Measurements from ENCODE around the gene SIX2. TPM values are rescaled to one million over a fixed set of nuclear protein-coding genes. Genes with fewer than 3 reads are reported as not detected.

The SIX2 gene
- total RNA-seq, 1 donor from 2014 or later: 0.38 TPM

DNA sequence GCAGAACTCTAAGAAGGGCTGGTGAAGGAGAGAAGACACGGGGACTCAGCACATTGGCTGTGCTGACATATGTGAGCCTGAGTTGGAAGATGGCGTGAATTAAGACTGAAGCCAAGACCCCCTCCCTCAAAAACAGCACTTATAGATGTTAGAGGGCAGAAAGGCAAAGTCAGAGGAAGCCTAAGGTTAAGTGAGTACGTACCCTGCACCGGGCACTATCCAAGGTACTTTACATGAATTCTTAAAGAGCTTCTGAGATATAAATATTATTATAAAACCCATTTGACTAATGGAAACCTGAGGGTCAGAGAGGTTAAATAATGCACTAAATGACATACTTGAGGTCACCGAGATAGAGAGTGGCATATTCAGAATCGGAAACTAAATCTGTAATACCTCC is 42.2 kb downstream of the SIX2 start:
- DNase-seq (no peak), ATAC-seq (no peak)
- Histone ChIP-seq H3K4me3 (no peak overlapping the region), H3K9me3 (no peaks in the 10 kb centered on the region), H3K4me1 (peaks cover 7% of the 10 kb centered on the region), H3K27ac (no peak overlapping the region), H3K36me3 (no peaks in the 10 kb centered on the region), H3K27me3 (ENCODE audit: low read depth) (peaks cover 12% of the 10 kb centered on the region)
- TF ChIP-seq CTCF (IDR thresholded peaks at IDR 0.05): no peak
- intact Hi-C loops (cut with DNase I): no loop called here

- intact Hi-C loops (cut with DNase I): no loop called here
- Histone ChIP-seq H3K27me3 (ENCODE audit: low read depth) (peaks cover 11% of the 10 kb centered on the region), H3K9me3 (no peaks in the 10 kb centered on the region), H3K4me1 (peaks cover 7% of the 10 kb centered on the region), H3K36me3 (no peaks in the 10 kb centered on the region), H3K27ac (no peak overlapping the region), H3K4me3 (no peak overlapping the region)
- ATAC-seq (peak; percentile 72), DNase-seq (no peak)
- no peak for TF ChIP-seq CTCF (IDR thresholded peaks at IDR 0.05)
Measured at GRCh38 chr2:44965684-44966083, 43.6 kb downstream of the SIX2 start.

GRCh38 chr2:44964752-44965236 is 44.5 kb downstream of the SIX2 start:
- TF ChIP-seq CTCF (IDR thresholded peaks at IDR 0.05): no peak
- Histone ChIP-seq H3K27me3 (ENCODE audit: low read depth) (peaks cover 14% of the 10 kb centered on the region), H3K4me3 (no peak overlapping the region), H3K36me3 (no peaks in the 10 kb centered on the region), H3K4me1 (peaks cover 7% of the 10 kb centered on the region), H3K9me3 (no peaks in the 10 kb centered on the region), H3K27ac (no peak overlapping the region)
- no peak for DNase-seq
- intact Hi-C loops (cut with DNase I): no loop called here
- ATAC-seq: no peak

DNA sequence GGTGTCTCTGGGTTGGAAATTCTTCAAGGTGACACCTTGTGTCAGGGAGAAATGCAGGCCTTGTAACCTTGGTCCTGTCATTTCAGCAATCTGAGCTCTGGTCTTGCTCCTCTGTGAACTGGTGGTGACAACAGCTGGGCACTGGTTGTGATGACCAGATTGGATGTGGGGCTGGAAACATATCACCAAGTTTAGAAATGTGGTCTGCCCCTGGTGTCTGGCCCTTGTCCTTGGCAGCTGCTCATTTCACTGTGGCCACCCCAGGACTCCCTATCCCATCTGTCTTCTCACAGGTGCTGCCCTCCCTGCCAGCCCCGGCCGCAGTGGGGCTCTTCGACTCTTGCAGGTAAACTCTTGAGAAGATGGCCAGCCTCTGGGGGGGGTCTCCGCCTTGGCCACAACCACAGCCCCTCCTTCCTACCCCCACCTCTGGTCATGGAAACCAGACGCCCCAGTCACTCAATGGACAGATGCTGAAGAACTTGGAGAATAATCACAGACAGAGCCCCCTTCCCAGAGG is 47.0 kb downstream of the SIX2 start:
- TF ChIP-seq CTCF (IDR thresholded peaks at IDR 0.05): no peak
- Histone ChIP-seq H3K4me3 (no peak overlapping the region), H3K27ac (no peak overlapping the region), H3K36me3 (no peaks in the 10 kb centered on the region), H3K27me3 (ENCODE audit: low read depth) (peaks cover 26% of the 10 kb centered on the region), H3K4me1 (peaks cover 7% of the 10 kb centered on the region), H3K9me3 (no peaks in the 10 kb centered on the region)
- intact Hi-C loops (cut with DNase I): no loop called here
- no peak for ATAC-seq
- DNase-seq: no peak

DNA sequence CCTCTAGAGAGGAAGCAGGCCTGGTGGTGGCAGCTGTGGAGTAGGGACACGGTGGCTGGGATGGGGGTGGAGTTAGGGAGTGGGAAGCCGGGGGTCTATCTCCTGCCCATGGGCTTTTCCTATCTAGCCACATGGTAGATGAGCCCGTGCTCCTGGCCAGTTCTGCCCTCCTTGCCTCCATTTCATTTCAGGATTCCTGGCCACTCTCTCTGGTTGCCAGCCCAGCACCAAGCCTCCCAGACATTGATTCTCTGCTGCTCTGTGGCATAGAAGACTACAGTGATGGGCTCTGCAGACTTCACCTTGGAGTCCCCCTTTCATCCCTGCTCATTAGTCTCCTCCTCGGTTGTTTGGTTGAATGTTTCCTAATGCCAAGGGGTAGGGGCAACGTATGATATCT is 48.4 kb downstream of the SIX2 start:
- Histone ChIP-seq H3K9me3 (no peaks in the 10 kb centered on the region), H3K4me1 (peaks cover 7% of the 10 kb centered on the region), H3K4me3 (no peak overlapping the region), H3K27me3 (ENCODE audit: low read depth) (peaks cover 28% of the 10 kb centered on the region), H3K36me3 (no peaks in the 10 kb centered on the region), H3K27ac (no peak overlapping the region)
- intact Hi-C loops (cut with DNase I): no loop called here
- TF ChIP-seq CTCF (IDR thresholded peaks at IDR 0.05): no peak
- ATAC-seq (no peak), DNase-seq (no peak)

Measured in lower lobe of right lung (tissue), 2 donors.